22Rv1 (cell line): Measurements from ENCODE around the gene AP3S1.

ENCODE experiments used
- ZFX ChIP-seq: fragments of 450-650 bp; IDR thresholded peaks from 2 replicates; pipeline ENCODE4 v1.6.1; 2017; ENCODE audit warnings: antibody characterized with exemption, borderline replicate concordance
- TF ChIP-seq, protein P1 (sequence below): fragments of 450-650 bp; IDR thresholded peaks from 2 replicates; pipeline ENCODE4 v1.5.1; 2017; ENCODE audit warnings: mild to moderate bottlenecking

DNA sequence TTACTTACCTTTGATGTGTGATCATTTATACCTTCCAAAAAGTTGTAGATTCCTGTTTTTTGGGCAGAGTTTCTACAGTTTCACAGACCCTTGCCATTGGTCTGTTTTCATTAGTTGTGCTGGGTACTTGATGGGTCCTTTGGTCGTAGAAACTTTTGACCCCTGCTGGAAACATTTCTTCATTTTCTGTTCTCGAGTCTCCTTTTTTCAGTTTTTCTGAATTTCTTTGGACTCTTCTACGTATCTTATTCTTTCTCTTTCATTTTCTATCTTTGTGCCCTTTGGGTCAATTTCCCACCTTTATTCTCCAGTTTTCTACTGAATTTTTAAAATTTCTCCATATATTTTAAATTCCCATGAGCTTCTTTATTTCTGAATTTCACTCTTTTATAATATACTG lies 16.7 kb downstream of the AP3S1 start:
- TF ChIP-seq, protein P1, sequence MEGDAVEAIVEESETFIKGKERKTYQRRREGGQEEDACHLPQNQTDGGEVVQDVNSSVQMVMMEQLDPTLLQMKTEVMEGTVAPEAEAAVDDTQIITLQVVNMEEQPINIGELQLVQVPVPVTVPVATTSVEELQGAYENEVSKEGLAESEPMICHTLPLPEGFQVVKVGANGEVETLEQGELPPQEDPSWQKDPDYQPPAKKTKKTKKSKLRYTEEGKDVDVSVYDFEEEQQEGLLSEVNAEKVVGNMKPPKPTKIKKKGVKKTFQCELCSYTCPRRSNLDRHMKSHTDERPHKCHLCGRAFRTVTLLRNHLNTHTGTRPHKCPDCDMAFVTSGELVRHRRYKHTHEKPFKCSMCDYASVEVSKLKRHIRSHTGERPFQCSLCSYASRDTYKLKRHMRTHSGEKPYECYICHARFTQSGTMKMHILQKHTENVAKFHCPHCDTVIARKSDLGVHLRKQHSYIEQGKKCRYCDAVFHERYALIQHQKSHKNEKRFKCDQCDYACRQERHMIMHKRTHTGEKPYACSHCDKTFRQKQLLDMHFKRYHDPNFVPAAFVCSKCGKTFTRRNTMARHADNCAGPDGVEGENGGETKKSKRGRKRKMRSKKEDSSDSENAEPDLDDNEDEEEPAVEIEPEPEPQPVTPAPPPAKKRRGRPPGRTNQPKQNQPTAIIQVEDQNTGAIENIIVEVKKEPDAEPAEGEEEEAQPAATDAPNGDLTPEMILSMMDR, result no peak
- TF ChIP-seq ZFX, result no peak
